GM13977 (cell line): ENCODE data around the gene QRICH2.
"Not testable (repeated sequence)": the region's sequence is repeated elsewhere in the genome, so short reads cannot be mapped to it uniquely, and the experiment has no call there.

ENCODE experiments used
- DNase-seq: peaks from one replicate; pipeline ENCODE4 v3.0.0; 2012; ENCODE audit warnings: low spot score
- CTCF ChIP-seq: IDR thresholded peaks from 2 replicates; pipeline ENCODE4 v1.5.1; 2012; ENCODE audit warnings: mild to moderate bottlenecking, control low read depth; ENCODE audit not compliant: insufficient read depth; ENCODE audit errors: extremely low read depth, missing control alignments
- in situ Hi-C: fragments of 300-500 bp; cut with MboI; formaldehyde crosslinking; loops from one replicate; pipeline ENCODE4 v1.12.0; 2022; ENCODE audit warnings: low sequenced_read_pairs, low pct_unique_long_range_greater_than_20kb, mixed read lengths, inconsistent platforms; ENCODE audit not compliant: unreplicated experiment

QRICH2 gene

GRCh38 chr17:76248013-76248782, 59.9 kb downstream of the QRICH2 start:
- in situ Hi-C loops, result no loop called here
- DNase-seq, result no peak
- TF ChIP-seq CTCF, result no peak

GRCh38 chr17:76247304-76247703, 60.8 kb downstream of the QRICH2 start:
- in situ Hi-C loops, result no loop called here
- DNase-seq, result no peak
- TF ChIP-seq CTCF, result no peak

GRCh38 chr17:76246080-76247066, 61.7 kb downstream of the QRICH2 start:
- TF ChIP-seq CTCF, result no peak
- in situ Hi-C loops, result no loop called here

GRCh38 chr17:76244721-76245120, 63.4 kb downstream of the QRICH2 start:
- DNase-seq, in situ Hi-C loops: not testable (repeated sequence)

More at GRCh38 chr17:76246080-76247066, 61.7 kb downstream of the QRICH2 start:
- DNase-seq, result peak; percentile 87

- in situ Hi-C loops, result no loop called here
- no peak for DNase-seq
- no peak for TF ChIP-seq CTCF
Observed at GRCh38 chr17:76243826-76244679, 64.0 kb downstream of the QRICH2 start.

GRCh38 chr17:76241691-76242255, 66.3 kb downstream of the QRICH2 start:
- in situ Hi-C loops, result no loop called here
- no peak for TF ChIP-seq CTCF
- no peak for DNase-seq
